ENCODE data around the gene PSEN1. TPM values are rescaled to one million over a fixed set of nuclear protein-coding genes. Genes with fewer than 3 reads are reported as not detected.

Gene PSEN1
- total and polyA plus RNA-seq, 12 donors: 15.7 to 83.8 (median 51.2) TPM

- H3K27ac ChIP-seq: no peak overlapping the region
- no peak for DNase-seq
- no peaks in the 10 kb centered on the region for H3K9me3 ChIP-seq (replicated peaks in 1 of 3)
- 95 to 97% (median 95%) methylated on average over 6 of the region's 6 CpGs for WGBS, 4 donors
- H3K27me3 ChIP-seq: no peaks in the 10 kb centered on the region
- TF ChIP-seq POLR2A (IDR thresholded peaks at IDR 0.05) (no peak), CTCF (IDR thresholded peaks at IDR 0.05) (no peak)
- no peaks in the 10 kb centered on the region for H3K4me1 ChIP-seq (replicated peaks in 1 of 2)
- intact Hi-C loops (cut with DNase I): no loop called here
- peaks cover 0 to 70% of the 10 kb centered on the region in 2 donors for H3K36me3 ChIP-seq (replicated peaks in 1 of 2)
- H3K4me3 ChIP-seq: no peak overlapping the region
Observed at GRCh38 chr14:73116079-73116665, 20.1 kb upstream of the PSEN1 start.

- H3K9me3 ChIP-seq (replicated peaks in 1 of 3): no peaks in the 10 kb centered on the region
- no peak overlapping the region for H3K27ac ChIP-seq
- no peak for TF ChIP-seq CTCF (IDR thresholded peaks at IDR 0.05)
- TF ChIP-seq POLR2A (IDR thresholded peaks at IDR 0.05): no peak
- no peak overlapping the region for H3K4me3 ChIP-seq
- H3K27me3 ChIP-seq: no peaks in the 10 kb centered on the region
- no peak for DNase-seq
- no peaks in the 10 kb centered on the region for H3K4me1 ChIP-seq (replicated peaks in 1 of 2)
- intact Hi-C loops (cut with DNase I): no loop called here
- WGBS, 4 donors: 81 to 91% (median 85%) methylated on average over 6 of the region's 6 CpGs
- peaks cover 0 to 27% of the 10 kb centered on the region in 2 donors for H3K36me3 ChIP-seq (replicated peaks in 1 of 2)
Observed at GRCh38 chr14:73124180-73124894, 12.0 kb upstream of the PSEN1 start.

- WGBS, 4 donors: 72 to 88% (median 83%) methylated on average over 5 of the region's 5 CpGs
- Histone ChIP-seq H3K27ac (no peak overlapping the region), H3K4me1 (replicated peaks in 1 of 2) (no peaks in the 10 kb centered on the region), H3K36me3 (replicated peaks in 1 of 2) (peaks cover 0 to 18% of the 10 kb centered on the region in 2 donors), H3K4me3 (no peak overlapping the region), H3K27me3 (no peaks in the 10 kb centered on the region), H3K9me3 (replicated peaks in 1 of 3) (no peaks in the 10 kb centered on the region)
- TF ChIP-seq CTCF (IDR thresholded peaks at IDR 0.05) (no peak), POLR2A (IDR thresholded peaks at IDR 0.05) (no peak)
- intact Hi-C loops (cut with DNase I): no loop called here
- DNase-seq: no peak
Observed at GRCh38 chr14:73125169-73125588, 11.1 kb upstream of the PSEN1 start.

GRCh38 chr14:73125746-73126145 lies 10.6 kb upstream of the PSEN1 start:
- H3K4me1 ChIP-seq (replicated peaks in 1 of 2): no peaks in the 10 kb centered on the region
- DNase-seq: no peak
- WGBS, 4 donors: 83 to 95% (median 88%) methylated on average over 3 of the region's 3 CpGs
- no peak overlapping the region for H3K27ac ChIP-seq
- no peak for TF ChIP-seq POLR2A (IDR thresholded peaks at IDR 0.05)
- peaks cover 0 to 13% of the 10 kb centered on the region in 2 donors for H3K36me3 ChIP-seq (replicated peaks in 1 of 2)
- H3K9me3 ChIP-seq (replicated peaks in 1 of 3): no peaks in the 10 kb centered on the region
- no peaks in the 10 kb centered on the region for H3K27me3 ChIP-seq
- intact Hi-C loops (cut with DNase I): no loop called here
- H3K4me3 ChIP-seq: no peak overlapping the region
